HG03095 (cell line): ENCODE measurements around the gene MAGEA12.
"Not testable (repeated sequence)": the region's sequence is repeated elsewhere in the genome, so short reads cannot be mapped to it uniquely, and the experiment has no call there.

Experiments
- ATAC-seq: cut with Tn5 transposase; IDR thresholded peaks from one replicate; pipeline ENCODE4 v1.9.1; 2021; ENCODE audit warnings: moderate library complexity; ENCODE audit not compliant: unreplicated experiment

MAGEA12 gene, protein sequence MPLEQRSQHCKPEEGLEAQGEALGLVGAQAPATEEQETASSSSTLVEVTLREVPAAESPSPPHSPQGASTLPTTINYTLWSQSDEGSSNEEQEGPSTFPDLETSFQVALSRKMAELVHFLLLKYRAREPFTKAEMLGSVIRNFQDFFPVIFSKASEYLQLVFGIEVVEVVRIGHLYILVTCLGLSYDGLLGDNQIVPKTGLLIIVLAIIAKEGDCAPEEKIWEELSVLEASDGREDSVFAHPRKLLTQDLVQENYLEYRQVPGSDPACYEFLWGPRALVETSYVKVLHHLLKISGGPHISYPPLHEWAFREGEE

DNA sequence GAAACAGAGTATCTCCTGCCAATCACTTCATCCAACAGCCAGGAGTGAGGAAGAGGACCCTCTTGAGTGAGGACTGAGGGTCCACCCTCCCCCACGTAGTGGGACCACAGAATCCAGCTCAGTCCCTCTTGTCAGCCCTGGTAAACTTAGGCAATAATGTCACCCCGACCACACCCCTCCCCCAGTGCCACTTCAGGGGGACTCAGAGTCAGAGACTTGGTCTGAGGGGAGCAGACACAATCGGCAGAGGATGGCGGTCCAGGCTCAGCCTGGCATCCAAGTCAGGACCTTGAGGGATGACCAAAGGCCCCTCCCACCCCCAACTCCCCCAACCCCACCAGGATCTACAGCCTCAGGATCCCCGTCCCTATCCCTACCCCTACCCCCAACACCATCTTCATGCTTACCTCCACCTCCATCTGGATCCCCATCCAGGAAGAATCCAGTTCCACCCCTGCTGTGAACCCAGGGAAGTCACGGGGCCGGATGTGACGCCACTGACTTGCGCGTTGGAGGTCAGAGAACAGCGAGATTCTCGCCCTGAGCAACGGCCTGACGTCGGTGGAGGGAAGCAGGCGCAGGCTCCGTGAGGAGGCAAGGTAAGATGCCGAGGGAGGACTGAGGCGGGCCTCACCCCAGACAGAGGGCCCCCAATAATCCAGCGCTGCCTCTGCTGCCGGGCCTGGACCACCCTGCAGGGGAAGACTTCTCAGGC is at the start of gene MAGEA12, which contains the start of gene CSAG1:
MAGEA12 (plus strand) TSS at position 497 of the 715 bp plus-strand sequence. CDS start 2,405 bp downstream, outside the sequence.
CSAG1 (minus strand) TSS at position 461 of the 715 bp plus-strand sequence. CDS start 1,261 bp downstream, outside the sequence.
- ATAC-seq, result no peak

DNA sequence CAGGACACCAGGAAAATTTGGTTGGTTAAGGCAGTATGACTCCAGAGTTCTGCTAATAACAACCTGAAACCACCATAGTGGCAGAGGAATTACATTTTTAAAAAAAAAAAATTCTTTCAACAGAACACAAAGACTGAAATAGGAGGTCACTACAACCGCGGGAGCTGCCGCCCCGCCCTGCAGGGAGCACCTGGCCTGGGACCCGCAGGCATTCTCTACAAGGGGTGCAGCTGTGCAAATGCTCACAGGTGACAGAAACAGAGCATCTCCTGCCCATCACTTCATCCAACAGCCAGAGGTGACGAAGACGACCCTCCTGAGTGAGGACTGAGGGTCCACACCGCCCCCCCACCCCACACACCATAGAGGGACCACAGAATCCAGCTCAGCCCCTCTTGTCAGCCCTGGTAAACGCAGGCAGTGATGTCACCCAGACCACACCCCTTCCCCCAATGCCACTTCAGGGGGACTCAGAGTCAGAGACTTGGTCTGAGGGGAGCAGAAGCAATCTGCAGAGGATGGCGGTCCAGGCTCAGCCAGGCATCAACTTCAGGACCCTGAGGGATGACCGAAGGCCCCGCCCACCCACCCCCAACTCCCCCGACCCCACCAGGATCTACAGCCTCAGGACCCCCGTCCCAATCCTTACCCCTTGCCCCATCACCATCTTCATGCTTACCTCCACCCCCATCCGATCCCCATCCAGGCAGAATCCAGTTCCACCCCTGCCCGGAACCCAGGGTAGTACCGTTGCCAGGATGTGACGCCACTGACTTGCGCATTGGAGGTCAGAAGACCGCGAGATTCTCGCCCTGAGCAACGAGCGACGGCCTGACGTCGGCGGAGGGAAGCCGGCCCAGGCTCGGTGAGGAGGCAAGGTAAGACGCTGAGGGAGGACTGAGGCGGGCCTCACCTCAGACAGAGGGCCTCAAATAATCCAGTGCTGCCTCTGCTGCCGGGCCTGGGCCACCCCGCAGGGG is 35.3 kb upstream of the MAGEA12 start, which contains the start of gene MAGEA3:
MAGEA3 (plus strand) TSS at position 843 of the 980 bp plus-strand sequence. CDS start 2,039 bp downstream, outside the sequence.
- not testable (repeated sequence) for ATAC-seq

DNA sequence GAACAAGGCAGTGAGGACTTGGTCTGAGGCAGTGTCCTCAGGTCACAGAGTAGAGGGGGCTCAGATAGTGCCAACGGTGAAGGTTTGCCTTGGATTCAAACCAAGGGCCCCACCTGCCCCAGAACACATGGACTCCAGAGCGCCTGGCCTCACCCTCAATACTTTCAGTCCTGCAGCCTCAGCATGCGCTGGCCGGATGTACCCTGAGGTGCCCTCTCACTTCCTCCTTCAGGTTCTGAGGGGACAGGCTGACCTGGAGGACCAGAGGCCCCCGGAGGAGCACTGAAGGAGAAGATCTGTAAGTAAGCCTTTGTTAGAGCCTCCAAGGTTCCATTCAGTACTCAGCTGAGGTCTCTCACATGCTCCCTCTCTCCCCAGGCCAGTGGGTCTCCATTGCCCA is 33.2 kb upstream of the MAGEA12 start:
- ATAC-seq, result not testable (repeated sequence)

DNA sequence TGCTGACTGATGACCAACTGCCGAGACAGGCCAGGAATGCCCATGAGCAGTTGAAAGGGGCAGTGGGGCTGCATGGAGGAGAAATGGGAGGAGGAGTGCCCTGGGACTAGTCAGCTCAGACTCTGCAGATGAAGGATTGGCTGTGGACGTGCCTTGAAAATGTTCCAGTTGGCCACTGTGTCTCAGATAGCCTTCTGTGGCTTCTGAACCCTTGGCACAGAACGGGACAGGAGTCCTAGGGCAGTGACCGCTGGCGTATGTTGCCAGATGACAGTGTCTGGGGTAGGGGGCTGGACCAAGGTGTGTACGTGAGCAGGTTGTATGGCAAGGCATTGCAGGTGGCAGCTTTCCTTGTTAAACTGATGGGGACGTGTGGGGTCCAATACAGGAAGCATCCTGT is 27.1 kb upstream of the MAGEA12 start:
- ATAC-seq, result not testable (repeated sequence)

DNA sequence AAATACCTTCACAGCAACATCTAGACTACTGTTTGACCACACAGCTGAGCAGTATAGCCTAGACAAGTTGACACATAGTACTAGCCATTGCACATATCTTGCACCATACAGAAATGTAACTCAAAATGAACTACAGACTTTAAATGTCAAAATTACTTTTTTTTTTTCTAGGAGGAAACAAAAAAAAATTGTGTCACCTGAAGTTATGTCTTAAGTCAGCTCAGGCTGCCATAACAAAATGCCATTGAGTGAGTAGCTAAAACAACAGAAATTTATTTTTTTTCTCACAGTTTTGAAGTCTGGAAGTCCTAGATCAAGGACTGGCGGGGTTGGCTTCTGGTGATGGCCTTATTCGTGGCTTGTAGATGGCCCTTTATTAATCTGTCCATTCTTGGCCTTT is 24.4 kb upstream of the MAGEA12 start, which contains the start of gene CSAG2:
CSAG2 (minus strand) TSS at position 101 of the 400 bp plus-strand sequence. CDS start 161 bp downstream, outside the sequence.
- ATAC-seq, result not testable (repeated sequence)

DNA sequence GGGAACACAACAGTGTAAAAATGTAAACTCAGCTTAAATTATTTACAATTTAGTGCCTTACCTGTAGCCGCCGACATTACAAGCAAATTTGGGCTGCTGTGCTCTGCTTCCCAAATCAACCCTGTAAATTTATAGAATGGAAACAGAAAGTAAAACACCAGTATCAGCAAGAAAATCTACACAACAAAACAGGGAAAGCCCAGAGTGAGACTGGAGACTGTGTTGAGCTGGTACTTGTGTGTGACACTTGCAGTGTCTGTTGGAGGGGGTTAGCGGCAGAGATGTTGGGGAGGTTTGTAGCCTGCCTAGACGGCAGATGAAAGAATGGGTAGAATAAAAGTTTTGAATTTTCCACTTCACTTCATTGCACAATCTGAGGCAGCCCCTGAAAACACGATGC is 20.4 kb upstream of the MAGEA12 start:
- not testable (repeated sequence) for ATAC-seq

DNA sequence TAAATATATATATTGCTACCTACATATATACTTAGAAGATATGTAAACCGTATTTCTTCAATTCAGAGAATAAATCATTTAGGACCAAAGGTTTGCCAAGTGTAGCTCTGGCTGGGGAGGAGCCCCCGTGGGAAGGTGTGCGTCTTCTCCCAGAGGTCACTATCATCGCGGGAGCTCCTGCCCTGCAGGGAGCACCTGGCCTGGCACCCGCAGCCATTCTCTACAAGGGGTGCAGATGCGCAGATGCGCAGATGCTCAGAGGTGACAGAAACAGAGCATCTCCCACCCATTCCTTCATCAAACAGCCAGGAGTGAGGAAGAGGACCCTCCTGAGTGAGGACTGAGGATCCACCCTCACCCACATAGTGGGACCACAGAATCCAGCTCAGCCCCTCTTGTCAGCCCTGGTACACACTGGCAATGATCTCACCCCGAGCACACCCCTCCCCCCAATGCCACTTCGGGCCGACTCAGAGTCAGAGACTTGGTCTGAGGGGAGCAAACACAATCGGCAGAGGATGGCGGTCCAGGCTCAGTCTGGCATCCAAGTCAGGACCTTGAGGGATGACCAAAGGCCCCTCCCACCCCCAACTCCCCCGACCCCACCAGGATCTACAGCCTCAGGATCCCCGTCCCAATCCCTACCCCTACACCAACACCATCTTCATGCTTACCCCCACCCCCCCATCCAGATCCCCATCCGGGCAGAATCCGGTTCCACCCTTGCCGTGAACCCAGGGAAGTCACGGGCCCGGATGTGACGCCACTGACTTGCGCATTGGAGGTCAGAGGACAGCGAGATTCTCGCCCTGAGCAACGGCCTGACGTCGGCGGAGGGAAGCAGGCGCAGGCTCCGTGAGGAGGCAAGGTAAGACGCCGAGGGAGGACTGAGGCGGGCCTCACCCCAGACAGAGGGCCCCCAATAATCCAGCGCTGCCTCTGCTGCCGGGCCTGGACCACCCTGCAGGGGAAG is 19.5 kb upstream of the MAGEA12 start, which contains the start of gene MAGEA2B:
MAGEA2B (plus strand) TSS at position 814 of the 973 bp plus-strand sequence. CDS start 2,479 bp downstream, outside the sequence.
- ATAC-seq, result not testable (repeated sequence)

DNA sequence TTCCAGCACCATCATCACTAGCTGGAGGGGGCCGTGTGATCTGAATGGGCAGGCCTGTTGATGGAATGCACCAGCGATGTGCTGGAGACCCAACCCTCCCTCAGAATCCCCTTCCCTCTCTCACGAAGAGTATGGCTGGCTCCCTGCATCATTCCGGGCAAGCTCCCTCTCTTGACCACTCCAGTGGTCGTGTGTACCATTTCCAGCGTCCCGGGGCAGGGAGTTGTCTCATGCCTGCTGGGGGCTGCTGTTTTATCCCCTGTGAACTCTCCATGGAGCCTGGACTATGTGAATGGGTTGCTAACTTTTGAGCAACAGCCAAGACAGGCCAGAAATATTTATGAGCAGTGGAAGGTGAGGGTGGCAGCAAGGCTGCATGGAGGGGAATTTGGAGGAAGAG is 8.1 kb upstream of the MAGEA12 start:
- no peak for ATAC-seq

DNA sequence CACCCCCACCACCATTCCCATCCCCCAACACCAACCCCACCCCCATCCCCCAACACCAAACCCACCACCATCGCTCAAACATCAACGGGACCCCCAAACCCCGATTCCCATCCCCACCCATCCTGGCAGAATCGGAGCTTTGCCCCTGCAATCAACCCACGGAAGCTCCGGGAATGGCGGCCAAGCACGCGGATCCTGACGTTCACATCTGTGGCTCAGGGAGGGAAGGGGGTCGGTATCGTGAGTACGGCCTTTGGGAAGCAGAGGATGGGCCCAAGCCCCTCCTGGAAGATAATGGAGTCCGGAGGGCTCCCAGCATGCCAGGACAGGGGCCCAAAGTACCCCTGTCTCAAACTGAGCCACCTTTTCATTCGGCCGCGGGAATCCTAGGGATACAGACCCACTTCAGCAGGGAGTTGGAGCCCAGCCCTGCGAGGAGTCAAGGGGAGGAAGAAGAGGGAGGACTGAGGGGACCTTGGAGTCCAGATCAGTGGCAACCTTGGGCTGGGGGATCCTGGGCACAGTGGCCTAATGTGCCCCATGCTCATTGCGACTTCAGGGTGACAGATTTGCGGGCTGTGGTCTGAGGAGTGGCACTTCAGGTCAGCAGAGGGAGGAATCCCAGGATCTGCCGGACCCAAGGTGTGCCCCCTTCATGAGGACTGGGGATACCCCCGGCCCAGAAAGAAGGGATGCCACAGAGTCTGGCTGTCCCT is 744 bp downstream of the MAGEA12 start:
- ATAC-seq, result not testable (repeated sequence)

DNA sequence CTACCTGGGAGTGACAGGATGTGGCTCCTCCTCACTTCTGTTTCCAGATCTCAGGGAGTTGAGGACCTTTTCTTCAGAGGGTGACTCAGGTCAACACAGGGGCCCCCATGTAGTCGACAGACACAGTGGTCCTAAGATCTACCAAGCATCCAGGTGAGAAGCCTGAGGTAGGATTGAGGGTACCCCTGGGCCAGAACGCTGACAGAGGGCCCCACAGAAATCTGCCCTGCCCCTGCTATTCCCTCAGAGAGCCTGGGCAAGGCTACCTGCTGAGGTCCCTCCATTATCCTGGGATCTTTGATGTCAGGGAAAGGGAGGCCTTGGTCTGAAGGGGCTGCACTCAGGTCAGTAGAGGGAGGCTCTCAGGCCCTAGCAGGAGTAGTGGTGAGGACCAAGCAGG is 1.5 kb downstream of the MAGEA12 start:
- no peak for ATAC-seq

DNA sequence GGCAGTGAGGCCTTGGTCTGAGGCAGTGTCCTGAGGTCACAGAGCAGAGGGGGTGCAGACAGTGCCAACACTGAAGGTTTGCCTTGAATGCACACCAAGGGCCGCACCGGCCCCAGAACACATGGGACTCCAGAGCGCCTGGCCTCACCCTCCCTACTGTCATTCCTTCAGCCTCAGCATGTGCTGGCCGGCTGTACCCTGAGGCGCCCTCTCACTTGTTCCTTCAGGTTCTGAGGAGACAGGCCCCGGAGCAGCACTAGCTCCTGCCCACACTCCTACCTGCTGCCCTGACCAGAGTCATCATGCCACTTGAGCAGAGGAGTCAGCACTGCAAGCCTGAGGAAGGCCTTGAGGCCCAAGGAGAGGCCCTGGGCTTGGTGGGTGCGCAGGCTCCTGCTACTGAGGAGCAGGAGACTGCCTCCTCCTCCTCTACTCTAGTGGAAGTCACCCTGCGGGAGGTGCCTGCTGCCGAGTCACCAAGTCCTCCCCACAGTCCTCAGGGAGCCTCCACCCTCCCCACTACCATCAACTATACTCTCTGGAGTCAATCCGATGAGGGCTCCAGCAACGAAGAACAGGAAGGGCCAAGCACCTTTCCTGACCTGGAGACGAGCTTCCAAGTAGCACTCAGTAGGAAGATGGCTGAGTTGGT is 2.4 kb downstream of the MAGEA12 start:
- no peak for ATAC-seq

DNA sequence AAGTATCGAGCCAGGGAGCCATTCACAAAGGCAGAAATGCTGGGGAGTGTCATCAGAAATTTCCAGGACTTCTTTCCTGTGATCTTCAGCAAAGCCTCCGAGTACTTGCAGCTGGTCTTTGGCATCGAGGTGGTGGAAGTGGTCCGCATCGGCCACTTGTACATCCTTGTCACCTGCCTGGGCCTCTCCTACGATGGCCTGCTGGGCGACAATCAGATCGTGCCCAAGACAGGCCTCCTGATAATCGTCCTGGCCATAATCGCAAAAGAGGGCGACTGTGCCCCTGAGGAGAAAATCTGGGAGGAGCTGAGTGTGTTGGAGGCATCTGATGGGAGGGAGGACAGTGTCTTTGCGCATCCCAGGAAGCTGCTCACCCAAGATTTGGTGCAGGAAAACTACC is 3.0 kb downstream of the MAGEA12 start:
- not testable (repeated sequence) for ATAC-seq

DNA sequence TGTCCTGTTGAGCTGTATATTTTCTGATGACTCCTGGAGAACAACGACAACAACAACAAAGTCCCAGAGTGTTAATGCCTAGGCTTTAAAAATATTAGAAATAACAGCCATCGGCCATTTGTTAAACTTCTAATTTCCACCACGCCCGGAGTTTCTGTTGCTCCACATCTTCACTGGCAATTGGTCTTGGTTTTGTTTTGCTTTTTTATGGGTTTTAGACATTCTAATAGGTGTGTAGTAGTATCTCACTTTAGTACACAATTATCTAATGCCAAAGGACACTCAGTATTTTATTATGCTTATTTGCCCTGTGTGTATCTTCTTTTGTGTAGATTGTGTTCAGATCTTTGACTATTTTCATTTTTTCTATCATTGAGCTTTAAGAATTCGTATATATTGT is 5.0 kb downstream of the MAGEA12 start:
- ATAC-seq, result no peak

DNA sequence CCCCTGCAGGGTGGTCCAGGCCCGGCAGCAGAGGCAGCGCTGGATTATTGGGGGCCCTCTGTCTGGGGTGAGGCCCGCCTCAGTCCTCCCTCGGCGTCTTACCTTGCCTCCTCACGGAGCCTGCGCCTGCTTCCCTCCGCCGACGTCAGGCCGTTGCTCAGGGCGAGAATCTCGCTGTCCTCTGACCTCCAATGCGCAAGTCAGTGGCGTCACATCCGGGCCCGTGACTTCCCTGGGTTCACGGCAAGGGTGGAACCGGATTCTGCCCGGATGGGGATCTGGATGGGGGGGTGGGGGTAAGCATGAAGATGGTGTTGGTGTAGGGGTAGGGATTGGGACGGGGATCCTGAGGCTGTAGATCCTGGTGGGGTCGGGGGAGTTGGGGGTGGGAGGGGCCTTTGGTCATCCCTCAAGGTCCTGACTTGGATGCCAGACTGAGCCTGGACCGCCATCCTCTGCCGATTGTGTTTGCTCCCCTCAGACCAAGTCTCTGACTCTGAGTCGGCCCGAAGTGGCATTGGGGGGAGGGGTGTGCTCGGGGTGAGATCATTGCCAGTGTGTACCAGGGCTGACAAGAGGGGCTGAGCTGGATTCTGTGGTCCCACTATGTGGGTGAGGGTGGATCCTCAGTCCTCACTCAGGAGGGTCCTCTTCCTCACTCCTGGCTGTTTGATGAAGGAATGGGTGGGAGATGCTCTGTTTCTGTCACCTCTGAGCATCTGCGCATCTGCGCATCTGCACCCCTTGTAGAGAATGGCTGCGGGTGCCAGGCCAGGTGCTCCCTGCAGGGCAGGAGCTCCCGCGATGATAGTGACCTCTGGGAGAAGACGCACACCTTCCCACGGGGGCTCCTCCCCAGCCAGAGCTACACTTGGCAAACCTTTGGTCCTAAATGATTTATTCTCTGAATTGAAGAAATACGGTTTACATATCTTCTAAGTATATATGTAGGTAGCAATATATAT is 20.4 kb downstream of the MAGEA12 start, which contains the start of gene MAGEA2:
MAGEA2 (minus strand) TSS at position 157 of the 965 bp plus-strand sequence. CDS start 2,479 bp downstream, outside the sequence.
- not testable (repeated sequence) for ATAC-seq

DNA sequence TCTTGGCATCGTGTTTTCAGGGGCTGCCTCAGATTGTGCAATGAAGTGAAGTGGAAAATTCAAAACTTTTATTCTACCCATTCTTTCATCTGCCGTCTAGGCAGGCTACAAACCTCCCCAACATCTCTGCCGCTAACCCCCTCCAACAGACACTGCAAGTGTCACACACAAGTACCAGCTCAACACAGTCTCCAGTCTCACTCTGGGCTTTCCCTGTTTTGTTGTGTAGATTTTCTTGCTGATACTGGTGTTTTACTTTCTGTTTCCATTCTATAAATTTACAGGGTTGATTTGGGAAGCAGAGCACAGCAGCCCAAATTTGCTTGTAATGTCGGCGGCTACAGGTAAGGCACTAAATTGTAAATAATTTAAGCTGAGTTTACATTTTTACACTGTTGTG is 21.3 kb downstream of the MAGEA12 start:
- ATAC-seq, result not testable (repeated sequence)

DNA sequence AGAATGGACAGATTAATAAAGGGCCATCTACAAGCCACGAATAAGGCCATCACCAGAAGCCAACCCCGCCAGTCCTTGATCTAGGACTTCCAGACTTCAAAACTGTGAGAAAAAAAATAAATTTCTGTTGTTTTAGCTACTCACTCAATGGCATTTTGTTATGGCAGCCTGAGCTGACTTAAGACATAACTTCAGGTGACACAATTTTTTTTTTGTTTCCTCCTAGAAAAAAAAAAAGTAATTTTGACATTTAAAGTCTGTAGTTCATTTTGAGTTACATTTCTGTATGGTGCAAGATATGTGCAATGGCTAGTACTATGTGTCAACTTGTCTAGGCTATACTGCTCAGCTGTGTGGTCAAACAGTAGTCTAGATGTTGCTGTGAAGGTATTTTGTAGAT is 25.4 kb downstream of the MAGEA12 start, which contains the start of gene CSAG3:
CSAG3 (plus strand) TSS at position 301 of the 400 bp plus-strand sequence.
- not testable (repeated sequence) for ATAC-seq

DNA sequence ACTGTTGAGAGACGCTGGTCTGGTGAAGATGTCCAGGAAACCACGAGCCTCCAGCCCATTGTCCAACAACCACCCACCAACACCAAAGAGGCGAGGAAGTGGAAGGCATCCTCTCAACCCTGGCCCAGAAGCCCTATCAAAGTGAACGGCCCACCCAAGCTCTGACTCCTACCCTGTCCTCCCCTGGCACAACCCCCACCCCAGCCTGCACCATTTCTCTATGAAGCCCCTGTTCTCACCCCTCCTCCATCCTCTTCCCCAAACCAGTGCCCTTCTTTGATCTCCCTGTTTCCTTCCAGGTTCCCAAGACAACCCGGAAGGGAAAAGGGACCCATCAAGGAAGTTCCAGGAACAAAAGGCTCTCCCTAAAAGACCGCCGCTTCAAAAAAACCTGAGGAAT is 26.0 kb downstream of the MAGEA12 start:
- not testable (repeated sequence) for ATAC-seq
